OCI-LY1 (cell line): ENCODE data around the gene C1QTNF2.

Experiments used
- H2AFZ ChIP-seq: fragments of 200-600 bp; sonication (generic), shearing (Covaris generic); 2 replicates; pipeline ENCODE4 v1.6.0; 2014; ENCODE audit warnings: antibody characterized with exemption, mild to moderate bottlenecking, low read length
- H3F3A ChIP-seq: fragments of 200-600 bp; sonication (generic), shearing (Covaris generic); 2 replicates; pipeline ENCODE4 v1.6.0; 2014; ENCODE audit warnings: mild to moderate bottlenecking, antibody characterized with exemption, low read length, moderate library complexity; ENCODE audit not compliant: insufficient read depth
- H3K27ac ChIP-seq: fragments of 200-600 bp; sonication (generic); 2 replicates; pipeline ENCODE4 v1.5.1; 2014; ENCODE audit warnings: low read length, mixed run types, mild to moderate bottlenecking, low read depth; ENCODE audit not compliant: poor library complexity, severe bottlenecking
- H3K27me3 ChIP-seq: fragments of 200-600 bp; sonication (generic); 2 replicates; pipeline ENCODE4 v1.6.0; 2014; ENCODE audit warnings: antibody characterized with exemption, mild to moderate bottlenecking, low read length, moderate library complexity; ENCODE audit not compliant: insufficient read depth
- H3K36me3 ChIP-seq: fragments of 200-600 bp; sonication (generic); 2 replicates; pipeline ENCODE4 v1.6.1; 2014; ENCODE audit warnings: mild to moderate bottlenecking, antibody characterized with exemption, low read length, moderate library complexity, mixed read lengths; ENCODE audit not compliant: insufficient read depth
- H3K4me1 ChIP-seq: fragments of 200-600 bp; sonication (generic); 2 replicates; pipeline ENCODE4 v1.5.1; 2014; ENCODE audit warnings: mild to moderate bottlenecking, low read length, moderate library complexity; ENCODE audit not compliant: insufficient read depth, severe bottlenecking
- H3K4me2 ChIP-seq: fragments of 200-600 bp; sonication (generic), shearing (Covaris generic); 2 replicates; pipeline ENCODE4 v1.6.1; 2014; ENCODE audit warnings: low read length
- H3K4me3 ChIP-seq: fragments of 200-600 bp; sonication (generic); 2 replicates; pipeline ENCODE4 v1.5.1; 2014; ENCODE audit warnings: low read length, low read depth, mild to moderate bottlenecking, mixed read lengths; ENCODE audit not compliant: poor library complexity, severe bottlenecking
- H3K79me2 ChIP-seq: fragments of 200-600 bp; shearing (Covaris generic); 2 replicates; pipeline ENCODE4 v1.6.1; 2016; ENCODE audit warnings: mixed run types, low read length, mixed read lengths; ENCODE audit not compliant: insufficient read depth
- H3K9ac ChIP-seq: fragments of 200-600 bp; sonication (generic), shearing (Covaris generic); 2 replicates; pipeline ENCODE4 v1.6.1; 2014; ENCODE audit warnings: mild to moderate bottlenecking, low read length, mixed read lengths
- H3K9me2 ChIP-seq: fragments of 200-600 bp; sonication (generic), shearing (Covaris generic); 2 replicates; pipeline ENCODE4 v1.6.1; 2014; ENCODE audit warnings: low read depth, mild to moderate bottlenecking, low read length, mixed read lengths
- H3K9me3 ChIP-seq: fragments of 200-600 bp; shearing (Covaris generic); 2 replicates; pipeline ENCODE4 v1.6.1; 2014; ENCODE audit warnings: low read length, mixed read lengths
- H4K20me1 ChIP-seq: fragments of 200-600 bp; sonication (generic), shearing (Covaris generic); 2 replicates; pipeline ENCODE4 v1.6.0; 2016; ENCODE audit warnings: mild to moderate bottlenecking, low read length; ENCODE audit not compliant: insufficient read depth
- EZH2 ChIP-seq: fragments of 200-600 bp; sonication (generic), shearing (Covaris generic); IDR thresholded peaks from 2 replicates; pipeline ENCODE4 v1.8.0; 2017; ENCODE audit warnings: borderline replicate concordance, mixed run types, mild to moderate bottlenecking, antibody characterized with exemption, low read length, moderate library complexity, mixed read lengths
- TF ChIP-seq, protein P1 (sequence below): fragments of 200-600 bp; sonication (generic), shearing (Covaris generic); IDR thresholded peaks from 2 replicates; pipeline ENCODE4 v1.5.1; 2017; ENCODE audit warnings: mild to moderate bottlenecking, antibody characterized with exemption, low read length, moderate library complexity, mixed read lengths

Gene C1QTNF2

DNA sequence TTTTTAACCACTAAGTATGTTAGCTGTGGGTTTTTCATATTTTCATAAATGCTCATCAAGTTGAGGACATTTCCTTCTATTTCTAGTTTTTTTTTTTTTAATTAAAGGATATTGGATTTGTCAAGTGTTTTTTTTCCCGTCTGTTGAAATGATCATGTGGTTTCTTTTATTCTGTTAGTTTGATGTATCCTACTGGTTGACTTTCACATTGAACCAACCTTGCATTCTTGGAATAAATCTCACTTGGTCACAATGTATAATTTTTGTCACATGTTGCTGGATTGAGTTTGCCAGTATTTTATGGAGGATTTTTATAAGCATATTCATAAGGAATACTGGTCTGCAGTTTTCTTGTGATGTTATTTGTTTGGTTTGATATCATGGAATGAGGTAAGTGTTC, 17.0 kb upstream of the C1QTNF2 start:
- no peak overlapping the region for H3K27ac ChIP-seq
- no peak overlapping the region for H3K4me3 ChIP-seq
- H3F3A ChIP-seq: no peaks in the 10 kb centered on the region
- H3K9me3 ChIP-seq: peaks cover 5% of the 10 kb centered on the region; the same call in 1 of the 2 replicates
- H3K9ac ChIP-seq: no peak overlapping the region
- TF ChIP-seq, protein P1, sequence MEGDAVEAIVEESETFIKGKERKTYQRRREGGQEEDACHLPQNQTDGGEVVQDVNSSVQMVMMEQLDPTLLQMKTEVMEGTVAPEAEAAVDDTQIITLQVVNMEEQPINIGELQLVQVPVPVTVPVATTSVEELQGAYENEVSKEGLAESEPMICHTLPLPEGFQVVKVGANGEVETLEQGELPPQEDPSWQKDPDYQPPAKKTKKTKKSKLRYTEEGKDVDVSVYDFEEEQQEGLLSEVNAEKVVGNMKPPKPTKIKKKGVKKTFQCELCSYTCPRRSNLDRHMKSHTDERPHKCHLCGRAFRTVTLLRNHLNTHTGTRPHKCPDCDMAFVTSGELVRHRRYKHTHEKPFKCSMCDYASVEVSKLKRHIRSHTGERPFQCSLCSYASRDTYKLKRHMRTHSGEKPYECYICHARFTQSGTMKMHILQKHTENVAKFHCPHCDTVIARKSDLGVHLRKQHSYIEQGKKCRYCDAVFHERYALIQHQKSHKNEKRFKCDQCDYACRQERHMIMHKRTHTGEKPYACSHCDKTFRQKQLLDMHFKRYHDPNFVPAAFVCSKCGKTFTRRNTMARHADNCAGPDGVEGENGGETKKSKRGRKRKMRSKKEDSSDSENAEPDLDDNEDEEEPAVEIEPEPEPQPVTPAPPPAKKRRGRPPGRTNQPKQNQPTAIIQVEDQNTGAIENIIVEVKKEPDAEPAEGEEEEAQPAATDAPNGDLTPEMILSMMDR: no peak
- TF ChIP-seq EZH2: no peak
- H2AFZ ChIP-seq: no peak overlapping the region
- H3K27me3 ChIP-seq: no peaks in the 10 kb centered on the region
- no peak overlapping the region for H3K4me2 ChIP-seq
- H3K9me2 ChIP-seq: no peaks in the 10 kb centered on the region
- H4K20me1 ChIP-seq: no peaks in the 10 kb centered on the region
- no peaks in the 10 kb centered on the region for H3K36me3 ChIP-seq
- H3K4me1 ChIP-seq: no peaks in the 10 kb centered on the region
- no peaks in the 10 kb centered on the region for H3K79me2 ChIP-seq

DNA sequence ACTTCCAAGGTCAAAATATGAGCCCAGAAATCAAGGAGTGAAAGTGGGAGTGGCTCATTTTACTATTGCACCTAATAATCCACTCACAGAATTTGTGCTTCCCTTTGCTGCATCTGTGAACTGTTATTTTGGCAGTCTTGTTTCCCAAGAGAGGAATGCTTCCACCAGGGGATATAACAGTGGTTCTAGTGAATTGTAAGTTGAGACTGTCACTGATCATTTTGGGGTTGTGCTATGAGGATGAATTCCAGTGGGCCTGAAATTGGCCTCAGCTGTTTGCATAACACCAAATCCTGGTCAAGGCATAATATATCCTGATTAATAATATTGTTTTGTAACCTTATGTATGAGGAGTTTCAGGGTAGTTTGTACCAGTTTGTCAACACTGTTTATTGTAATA, 15.1 kb upstream of the C1QTNF2 start:
- Histone ChIP-seq H3K4me1 (no peaks in the 10 kb centered on the region), H3K9me2 (no peaks in the 10 kb centered on the region), H3K36me3 (no peaks in the 10 kb centered on the region), H3K79me2 (no peaks in the 10 kb centered on the region), H3K9me3 (peaks cover 5% of the 10 kb centered on the region; the same call in 1 of the 2 replicates), H3K27me3 (no peaks in the 10 kb centered on the region), H3K9ac (no peak overlapping the region), H3K4me3 (no peak overlapping the region), H2AFZ (no peak overlapping the region), H3K27ac (no peak overlapping the region), H3F3A (no peaks in the 10 kb centered on the region), H3K4me2 (no peak overlapping the region), H4K20me1 (no peaks in the 10 kb centered on the region)
- TF ChIP-seq, protein P1: no peak
- TF ChIP-seq EZH2: no peak

DNA sequence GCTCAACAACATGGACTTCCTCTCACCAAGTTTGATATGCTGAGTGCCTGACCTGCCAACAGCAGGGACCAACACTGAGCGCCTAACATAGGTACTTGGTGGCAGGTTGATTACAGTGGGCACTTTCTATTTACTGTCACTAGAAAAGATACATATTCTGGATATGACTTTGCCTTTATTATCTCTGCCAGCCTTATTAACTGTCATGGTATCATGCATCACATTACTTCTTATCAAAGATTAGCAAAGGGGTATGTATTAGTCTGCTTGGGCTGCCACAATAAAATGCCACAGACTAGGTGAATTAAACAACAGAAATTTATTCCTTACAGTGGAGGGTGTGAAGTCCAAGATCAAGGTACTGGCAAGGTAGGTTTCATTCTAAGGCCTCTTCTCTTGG, 14.3 kb upstream of the C1QTNF2 start:
- Histone ChIP-seq H3K9me2 (no peaks in the 10 kb centered on the region), H3K36me3 (no peaks in the 10 kb centered on the region), H3K4me2 (no peak overlapping the region), H3K27ac (no peak overlapping the region), H3F3A (no peaks in the 10 kb centered on the region), H3K4me3 (no peak overlapping the region), H4K20me1 (no peaks in the 10 kb centered on the region), H3K4me1 (no peaks in the 10 kb centered on the region), H2AFZ (no peak overlapping the region), H3K9ac (no peak overlapping the region), H3K9me3 (peaks cover 5% of the 10 kb centered on the region; the same call in 1 of the 2 replicates), H3K79me2 (no peaks in the 10 kb centered on the region), H3K27me3 (no peaks in the 10 kb centered on the region)
- TF ChIP-seq, protein P1: no peak
- no peak for TF ChIP-seq EZH2
